SIG-M5 treated with dmso at 0.1 percent for 504 hours (cell line): ENCODE results near the gene TMEM139.
"Not testable (repeated sequence)": the region's sequence is repeated elsewhere in the genome, so short reads cannot be mapped to it uniquely, and the experiment has no call there.

Experiments
- DNase-seq: peaks from one replicate; lab custom pipeline; 2025; ENCODE audit not compliant: unreplicated experiment; lab: John Stamatoyannopoulos, UW

The TMEM139 gene

DNA sequence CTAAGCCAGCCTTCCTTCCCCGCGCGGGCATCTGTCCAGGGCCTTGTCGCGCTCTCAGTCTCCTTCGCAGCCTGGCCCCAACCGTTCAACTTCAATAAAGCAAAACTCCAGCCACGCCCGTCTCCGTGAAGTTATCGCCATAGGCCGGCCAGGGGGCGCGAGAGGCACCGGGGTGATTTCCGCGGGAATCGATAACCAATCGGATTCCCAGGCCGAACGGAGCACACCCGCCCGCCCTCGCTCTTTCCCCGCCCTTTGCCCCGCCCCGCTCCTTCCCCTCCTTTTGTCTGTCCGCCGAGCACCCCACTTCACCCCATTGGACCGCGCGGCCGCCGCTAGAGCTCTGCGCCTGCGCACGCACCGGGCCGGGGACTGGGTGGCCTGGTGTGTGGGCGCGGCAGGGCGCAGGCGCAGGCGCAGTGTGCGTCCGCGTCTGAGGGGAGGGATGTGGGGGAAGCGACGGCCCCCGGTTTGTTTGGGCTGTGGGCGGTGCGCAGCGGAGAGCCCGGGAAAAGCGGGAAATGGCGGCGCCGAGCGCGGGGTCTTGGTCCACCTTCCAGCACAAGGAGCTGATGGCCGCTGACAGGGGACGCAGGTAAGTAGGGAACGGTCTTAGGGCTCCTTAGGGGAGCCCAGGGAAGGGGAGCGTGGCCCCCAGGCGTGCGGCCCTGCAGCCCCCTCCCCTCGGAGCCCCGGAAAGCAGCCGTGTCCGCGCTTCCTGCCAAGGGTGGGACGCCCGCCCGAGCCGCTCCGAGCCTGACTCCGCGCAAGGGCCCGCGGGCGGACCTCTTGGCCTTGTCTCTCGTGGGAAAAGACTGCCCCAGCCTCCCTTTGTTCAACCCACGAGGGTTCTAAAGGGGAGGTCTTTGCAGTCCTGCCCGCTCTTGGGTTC, 3.4 kb downstream of the TMEM139 start, which contains the start of gene CASP2:
CASP2 (plus strand) TSS at position 417 of the 892 bp plus-strand sequence; CDS start at position 522, 105 bp downstream.
- peak; percentile 94 for DNase-seq

DNA sequence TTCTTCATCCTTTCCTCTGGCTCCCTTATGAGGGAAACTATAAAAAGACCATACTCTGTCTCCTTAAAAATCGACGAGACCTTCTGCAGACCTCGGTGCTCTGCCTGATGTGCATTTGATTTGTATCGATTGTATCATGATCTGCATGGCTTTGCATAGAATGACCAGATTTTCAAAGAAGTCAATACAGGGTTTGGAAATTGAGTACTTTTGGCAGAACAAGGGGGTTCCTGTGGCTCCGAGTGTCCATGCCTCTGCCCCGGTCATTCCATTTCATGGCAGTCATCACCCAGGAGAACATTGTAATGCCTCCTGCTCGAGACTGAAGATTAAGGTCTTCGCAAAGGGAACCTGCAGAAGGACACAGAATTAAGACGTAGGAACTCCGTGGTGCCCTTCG, 4.1 kb downstream of the TMEM139 start:
- no peak for DNase-seq

DNA sequence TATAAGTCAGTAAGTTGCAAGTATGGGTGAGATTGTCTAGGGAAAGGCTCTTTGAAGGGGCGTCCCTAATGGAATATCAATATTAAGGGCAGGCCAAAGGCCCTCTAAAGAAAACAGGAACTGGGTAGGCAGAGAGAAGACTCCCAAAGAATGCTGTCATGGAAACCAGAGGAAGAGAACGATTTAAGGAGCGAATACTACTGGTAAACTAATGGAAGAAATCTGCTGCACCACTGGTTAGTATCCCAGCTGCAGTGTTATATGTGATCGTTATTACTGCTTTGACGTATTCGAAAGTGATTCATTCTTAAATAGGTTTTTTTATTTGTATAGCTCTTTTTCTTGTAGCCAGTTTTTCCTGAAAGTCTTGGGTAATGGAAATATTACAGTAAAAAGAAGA, 4.7 kb downstream of the TMEM139 start:
- peak; percentile 52 for DNase-seq

DNA sequence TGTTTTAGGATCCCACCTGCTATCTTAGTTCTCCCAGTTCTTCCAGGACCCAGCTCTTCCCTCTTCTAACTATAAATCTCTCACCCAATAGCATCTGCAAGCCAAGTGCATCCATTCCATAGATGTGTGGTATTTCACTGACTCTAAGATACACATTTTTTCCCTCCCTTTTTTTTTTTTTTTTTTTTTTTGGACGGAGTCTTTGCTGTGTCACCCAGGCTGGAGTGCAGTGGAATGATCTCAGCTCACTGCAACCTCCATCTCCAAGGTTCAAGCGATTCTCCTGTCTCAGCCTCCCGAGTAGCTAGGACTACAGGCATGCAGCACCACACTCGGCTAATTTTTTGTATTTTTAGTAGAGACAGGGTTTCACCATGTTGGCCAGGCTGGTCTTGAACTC, 5.1 kb downstream of the TMEM139 start:
- DNase-seq = not testable (repeated sequence)

DNA sequence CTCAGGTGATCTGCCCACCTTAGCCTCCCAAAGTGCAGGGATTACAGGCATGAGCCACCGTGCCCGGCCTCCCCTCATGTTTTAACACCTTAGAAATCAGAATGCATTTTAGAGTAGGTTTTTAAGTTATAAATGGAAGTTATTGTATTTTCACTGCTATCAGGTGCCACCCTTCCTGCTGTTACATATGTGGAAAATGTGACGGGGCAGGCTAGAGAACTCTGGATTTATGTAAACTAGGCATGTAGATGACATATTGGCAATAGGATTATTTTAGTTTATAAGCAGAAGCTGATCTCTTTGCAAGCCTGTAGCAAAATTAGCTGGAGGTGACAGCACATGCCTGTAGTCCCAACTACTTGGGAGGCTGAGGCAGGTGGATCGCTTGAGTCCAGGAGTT, 5.5 kb downstream of the TMEM139 start:
- no peak for DNase-seq

DNA sequence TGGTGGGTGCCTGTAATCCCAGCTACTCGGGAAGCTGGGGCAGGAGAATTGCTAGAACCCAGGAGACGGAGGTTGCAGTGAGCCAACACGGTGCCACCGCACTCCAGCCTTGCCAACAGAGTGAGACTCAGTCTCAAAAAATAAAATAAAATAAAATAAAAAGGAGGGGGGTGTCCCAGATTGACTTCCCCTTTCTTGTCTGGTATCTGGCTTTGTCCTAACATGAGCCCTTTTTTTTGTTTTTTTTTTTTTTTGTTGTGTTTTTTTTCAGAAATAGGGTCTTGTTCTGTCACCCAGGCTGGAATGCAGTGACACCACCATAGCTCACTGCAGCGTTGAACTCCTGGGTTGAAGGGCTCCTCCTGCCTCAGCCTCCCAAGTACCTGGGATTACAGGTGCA, 8.1 kb downstream of the TMEM139 start:
- DNase-seq = no peak

DNA sequence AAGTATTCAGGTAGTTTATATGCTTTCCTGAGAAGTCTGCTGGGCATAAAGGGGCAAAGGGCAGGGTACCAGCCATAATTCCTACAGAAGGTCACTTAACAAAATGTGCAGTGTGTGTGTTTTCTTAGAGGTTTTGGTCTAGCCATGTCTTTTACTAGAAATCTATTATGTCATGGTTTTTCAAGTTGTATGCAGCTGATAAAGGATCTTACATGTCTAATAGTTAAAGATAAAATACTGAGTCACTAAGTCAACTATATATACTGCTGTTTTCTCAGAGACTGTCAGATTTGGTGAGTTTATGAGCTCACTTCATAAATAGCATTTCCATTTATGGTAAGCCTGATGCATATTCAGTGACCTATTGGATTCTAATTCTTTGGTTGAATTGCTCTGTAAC, 11.1 kb downstream of the TMEM139 start:
- no peak for DNase-seq

DNA sequence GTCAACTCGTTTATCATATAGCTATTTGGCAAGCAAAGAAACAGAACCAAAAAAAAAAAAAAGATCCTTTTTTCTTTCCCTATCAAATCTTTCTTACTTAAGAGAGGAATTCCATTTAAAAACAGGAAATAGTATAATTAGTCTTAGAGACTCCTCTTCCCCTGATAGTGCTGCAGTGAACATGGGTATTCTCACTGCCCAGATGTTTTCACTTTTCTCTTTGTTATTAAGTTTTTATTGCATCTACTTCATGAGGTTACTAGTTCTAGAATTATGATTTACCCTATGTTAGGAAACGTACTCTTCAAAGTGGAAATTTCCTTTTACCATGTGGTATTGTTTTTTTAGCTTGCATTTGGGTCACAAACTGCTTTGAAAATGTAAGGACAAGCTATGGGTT, 11.9 kb downstream of the TMEM139 start:
- no peak for DNase-seq

DNA sequence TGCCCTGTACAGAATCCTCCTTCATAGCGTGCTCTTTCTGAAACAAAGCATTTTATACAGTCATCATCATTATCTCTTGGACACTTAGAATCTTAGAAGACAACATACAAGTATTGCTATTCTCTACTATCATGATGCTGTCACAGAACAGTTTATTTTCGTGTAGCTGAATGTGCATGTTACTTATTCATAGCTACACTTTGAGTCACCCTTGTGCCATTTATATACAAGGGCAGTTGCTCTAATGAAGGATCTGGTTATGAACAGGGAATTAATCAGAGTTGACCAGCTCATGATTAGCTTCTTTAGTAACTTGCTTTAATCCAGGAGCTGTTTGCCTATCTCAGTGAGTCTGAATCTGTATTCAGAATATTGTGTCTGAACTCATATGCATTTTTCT, 14.6 kb downstream of the TMEM139 start:
- DNase-seq = no peak

DNA sequence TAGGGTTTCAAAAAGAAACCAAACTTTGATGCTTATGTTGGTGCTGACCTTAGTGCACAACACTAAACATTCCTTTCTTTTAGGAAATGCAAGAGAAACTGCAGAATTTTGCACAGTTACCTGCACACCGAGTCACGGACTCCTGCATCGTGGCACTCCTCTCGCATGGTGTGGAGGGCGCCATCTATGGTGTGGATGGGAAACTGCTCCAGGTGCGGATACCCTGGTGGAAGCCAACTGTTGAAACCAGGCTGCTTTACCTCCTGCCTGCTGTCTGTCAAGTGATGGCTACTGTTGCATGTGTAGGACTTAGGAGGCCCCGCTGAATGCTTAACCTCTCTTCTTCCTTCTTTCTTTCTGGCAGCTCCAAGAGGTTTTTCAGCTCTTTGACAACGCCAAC, 15.1 kb downstream of the TMEM139 start:
- peak; percentile 25 for DNase-seq

DNA sequence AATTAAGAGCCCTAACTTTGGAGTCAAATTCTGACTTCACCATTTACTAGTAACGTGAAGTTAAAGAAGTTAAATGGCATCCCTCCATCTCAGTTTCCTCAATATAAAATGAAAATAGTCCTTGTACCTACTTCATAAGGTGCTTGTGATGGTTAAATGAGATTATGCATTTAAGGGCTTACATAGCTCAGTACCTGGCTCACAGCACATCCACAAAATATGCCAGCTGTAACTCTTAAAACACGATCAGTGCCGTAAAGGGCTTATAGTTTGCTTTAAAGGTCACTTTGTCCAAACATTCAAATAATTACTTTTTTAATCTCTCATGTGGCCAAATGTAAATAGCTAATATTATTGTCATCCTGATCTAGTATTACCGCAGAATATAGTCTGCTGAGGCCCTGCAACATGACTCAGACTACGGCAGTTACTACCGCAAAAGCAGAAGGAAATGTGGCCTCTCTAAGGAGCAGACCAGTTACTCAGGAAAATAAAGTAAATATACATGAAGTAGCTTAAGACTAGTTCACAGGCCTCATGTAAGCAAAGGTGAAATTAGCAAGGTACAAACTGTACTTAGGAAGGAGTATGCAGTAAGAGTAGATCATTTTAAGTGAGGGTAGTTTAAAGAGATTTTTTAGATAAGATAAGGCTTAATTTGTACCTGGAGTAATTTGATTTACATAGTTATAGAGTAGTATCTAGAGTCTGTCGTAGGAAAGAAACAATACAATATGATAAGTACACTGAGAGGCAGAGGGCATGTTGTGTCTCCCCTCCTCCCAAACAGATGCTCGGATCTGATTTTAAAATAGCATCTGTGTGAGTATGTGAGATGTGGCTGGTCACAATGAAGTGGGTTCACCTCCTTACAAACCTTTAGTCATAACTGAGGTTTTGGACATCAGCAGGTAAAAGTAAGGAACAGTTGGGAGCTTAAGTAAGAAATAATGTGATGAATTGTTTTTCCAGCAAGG, 16.5 kb downstream of the TMEM139 start:
- DNase-seq = peak; percentile 93

DNA sequence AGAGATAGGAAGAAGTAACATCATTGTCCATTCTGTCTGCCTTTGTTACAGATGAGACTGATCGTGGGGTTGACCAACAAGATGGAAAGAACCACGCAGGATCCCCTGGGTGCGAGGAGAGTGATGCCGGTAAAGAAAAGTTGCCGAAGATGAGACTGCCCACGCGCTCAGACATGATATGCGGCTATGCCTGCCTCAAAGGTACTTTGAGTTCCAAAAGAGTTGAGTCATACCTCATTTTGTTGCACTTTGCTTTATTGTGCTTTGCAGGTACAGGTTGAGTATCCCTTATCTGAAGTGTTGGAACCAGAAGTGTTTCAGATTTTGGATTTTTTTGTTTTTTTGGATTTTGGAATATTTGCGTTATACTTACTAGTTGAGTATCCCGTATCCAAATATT, 19.0 kb downstream of the TMEM139 start:
- DNase-seq = no peak

DNA sequence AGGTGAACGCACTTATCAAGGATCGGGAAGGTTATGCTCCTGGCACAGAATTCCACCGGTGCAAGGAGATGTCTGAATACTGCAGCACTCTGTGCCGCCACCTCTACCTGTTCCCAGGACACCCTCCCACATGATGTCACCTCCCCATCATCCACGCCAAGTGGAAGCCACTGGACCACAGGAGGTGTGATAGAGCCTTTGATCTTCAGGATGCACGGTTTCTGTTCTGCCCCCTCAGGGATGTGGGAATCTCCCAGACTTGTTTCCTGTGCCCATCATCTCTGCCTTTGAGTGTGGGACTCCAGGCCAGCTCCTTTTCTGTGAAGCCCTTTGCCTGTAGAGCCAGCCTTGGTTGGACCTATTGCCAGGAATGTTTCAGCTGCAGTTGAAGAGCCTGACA, 20.2 kb downstream of the TMEM139 start:
- no peak for DNase-seq

DNA sequence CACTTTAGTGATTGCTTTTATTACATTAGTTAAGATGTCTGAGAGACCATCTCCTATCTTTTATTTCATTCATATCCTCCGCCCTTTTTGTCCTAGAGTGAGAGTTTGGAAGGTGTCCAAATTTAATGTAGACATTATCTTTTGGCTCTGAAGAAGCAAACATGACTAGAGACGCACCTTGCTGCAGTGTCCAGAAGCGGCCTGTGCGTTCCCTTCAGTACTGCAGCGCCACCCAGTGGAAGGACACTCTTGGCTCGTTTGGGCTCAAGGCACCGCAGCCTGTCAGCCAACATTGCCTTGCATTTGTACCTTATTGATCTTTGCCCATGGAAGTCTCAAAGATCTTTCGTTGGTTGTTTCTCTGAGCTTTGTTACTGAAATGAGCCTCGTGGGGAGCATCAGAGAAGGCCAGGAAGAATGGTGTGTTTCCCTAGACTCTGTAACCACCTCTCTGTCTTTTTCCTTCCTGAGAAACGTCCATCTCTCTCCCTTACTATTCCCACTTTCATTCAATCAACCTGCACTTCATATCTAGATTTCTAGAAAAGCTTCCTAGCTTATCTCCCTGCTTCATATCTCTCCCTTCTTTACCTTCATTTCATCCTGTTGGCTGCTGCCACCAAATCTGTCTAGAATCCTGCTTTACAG, 20.8 kb downstream of the TMEM139 start:
- peak; percentile 56 for DNase-seq

DNA sequence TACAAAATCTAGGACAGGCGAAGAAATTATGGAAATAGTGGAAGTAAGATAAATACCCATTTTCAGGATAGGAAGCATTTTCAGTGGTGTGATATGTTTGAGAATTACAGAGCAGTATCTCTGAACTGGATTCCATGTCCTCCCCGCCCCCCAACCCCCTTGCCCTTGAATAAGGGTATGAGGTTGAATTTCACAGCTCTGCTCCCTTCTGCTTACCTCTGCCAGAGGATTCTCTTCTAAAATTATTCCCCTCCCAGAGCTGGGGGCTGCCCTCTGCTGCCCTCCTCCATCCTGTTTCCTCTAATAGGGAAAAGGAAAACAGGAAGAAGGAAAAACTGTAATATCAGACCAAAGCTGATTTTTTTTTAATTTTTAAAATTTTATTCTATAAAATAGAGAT, 23.9 kb downstream of the TMEM139 start:
- DNase-seq = no peak

DNA sequence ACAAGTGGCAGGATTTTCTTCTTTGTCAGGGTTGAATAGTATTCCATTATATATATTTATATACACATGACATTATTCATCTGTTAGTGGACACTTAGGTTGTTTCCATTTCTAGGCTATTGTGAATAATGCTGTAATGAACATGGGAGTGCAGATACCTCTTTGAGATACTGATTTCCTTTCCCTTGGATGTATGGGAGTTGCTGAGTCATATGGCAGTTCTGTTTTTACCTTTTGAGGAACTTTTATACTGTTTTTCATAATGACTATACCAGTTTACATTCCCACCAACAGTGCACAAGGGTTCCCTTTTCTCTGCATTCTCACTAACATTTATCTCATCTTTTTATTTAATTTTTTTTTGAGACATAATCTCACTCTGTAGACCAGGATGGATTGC, 29.4 kb downstream of the TMEM139 start:
- no peak for DNase-seq

DNA sequence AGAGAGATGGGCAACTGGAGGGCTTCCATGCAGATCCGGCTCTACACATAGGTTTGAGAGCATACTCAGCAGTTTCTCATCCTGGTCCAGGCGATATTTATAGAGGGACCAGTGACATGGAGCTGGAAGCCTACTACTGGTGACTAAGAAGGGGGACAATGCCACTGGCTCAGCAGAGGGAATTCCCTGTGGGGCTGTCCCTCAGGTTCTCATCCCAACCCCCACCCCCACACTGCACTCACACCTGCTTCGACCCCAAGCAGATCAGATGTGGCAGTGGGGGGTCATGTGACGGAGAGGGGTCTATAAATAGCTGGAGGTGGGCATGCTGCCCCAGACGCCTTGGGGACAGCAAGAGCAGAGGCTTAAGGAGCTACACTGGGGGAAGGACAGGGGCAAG, 31.0 kb downstream of the TMEM139 start, which contains the start of gene CLCN1:
CLCN1 (plus strand) TSS at position 336 of the 400 bp plus-strand sequence. CDS start 102 bp downstream, outside the sequence.
- DNase-seq = no peak

DNA sequence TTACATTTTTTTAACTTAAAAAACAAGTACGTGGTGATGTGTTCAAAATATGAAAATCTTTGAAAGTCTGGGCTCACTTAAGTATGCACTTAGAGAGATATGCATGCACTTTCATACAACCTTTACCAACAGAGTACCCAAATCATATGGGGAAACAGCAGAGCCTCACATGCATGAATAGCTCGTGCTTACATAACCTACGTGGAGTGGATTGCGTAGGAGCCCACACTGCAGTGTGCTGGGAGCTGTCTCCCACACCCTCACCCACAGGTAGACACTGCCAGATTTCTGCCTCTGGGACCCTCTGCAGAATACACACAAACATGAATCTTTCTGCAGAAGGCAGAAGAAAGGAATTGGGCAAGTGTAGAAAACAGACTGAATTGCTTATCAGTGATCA, 31.7 kb downstream of the TMEM139 start:
- no peak for DNase-seq

DNA sequence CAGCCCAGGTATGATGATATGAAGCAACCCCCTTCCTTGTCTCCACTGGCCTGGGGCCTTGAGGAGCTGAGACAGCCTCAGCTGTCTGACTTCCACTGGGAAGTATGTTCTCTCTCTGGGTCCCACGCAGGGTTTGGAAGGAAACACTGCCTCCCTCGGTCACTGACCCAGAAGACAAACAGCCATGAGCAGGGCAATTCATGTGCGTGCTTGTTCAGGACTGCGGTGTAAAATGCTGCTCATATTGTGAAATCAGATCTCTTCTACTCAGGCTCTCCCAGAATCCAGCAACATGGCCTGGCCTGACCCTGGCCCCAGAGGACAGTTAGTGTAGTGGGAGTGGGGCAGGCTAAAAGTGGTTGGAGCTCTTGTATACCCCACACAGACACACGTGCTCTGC, 33.9 kb downstream of the TMEM139 start:
- DNase-seq = peak; percentile 20

DNA sequence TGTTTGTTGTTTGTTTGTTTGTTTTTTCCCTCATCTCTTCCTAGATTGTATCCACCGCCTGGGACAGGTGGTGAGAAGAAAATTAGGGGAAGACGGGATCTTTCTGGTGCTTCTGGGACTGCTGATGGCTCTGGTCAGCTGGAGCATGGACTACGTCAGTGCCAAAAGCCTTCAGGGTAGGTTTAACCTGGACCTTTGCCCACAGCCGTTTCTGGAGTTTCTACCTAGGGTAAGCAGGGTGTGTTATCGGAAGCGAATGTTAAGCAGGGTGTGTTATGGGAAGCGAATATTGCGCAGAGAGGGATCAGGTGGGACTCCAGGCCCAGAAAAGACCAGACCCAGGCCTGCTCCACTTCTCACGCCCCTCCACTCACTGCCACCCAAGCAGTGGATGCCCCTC, 35.9 kb downstream of the TMEM139 start:
- no peak for DNase-seq

DNA sequence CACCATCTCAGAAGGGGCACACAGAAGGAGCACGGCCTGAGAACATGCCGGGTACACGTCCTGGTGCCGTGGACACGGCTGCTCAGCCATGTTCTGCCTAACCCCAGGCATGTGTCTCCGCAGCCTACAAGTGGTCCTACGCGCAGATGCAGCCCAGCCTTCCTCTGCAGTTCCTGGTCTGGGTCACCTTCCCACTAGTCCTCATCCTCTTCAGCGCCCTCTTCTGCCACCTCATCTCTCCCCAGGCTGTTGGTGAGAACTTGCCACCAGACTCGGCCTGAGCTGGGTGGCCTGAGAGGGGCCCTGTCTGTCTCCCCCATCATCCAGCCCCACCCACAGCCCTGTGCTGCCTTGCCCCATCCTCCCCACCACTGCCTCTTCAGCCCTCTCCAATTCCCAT, 36.5 kb downstream of the TMEM139 start:
- DNase-seq = no peak
